ENCODE data around the gene C9orf43. TPM values are rescaled to one million over a fixed set of nuclear protein-coding genes. Genes with fewer than 3 reads are reported as not detected.

Gene C9orf43
- total RNA-seq, 2 experiments from 2014 or later: 1.8 to 2.9 TPM

DNA sequence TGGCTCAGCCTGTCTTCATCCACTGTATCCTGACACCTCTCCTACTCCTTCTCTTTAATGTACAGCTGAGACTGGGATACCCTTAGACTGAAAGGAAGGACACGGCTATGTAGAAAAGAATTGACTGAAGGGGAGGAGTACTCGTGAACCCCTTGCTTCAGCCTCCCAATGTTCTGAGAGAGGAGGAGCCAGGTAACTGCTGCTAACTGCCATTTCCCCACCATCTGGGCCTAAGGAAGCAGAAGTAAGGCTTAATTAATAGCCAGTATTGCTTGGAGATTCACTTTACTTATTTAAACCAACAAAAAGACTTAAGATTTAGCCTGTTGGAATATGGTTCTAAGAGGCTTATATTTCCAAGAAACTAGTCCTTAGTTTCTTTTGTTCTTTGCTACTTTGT lies 34.2 kb downstream of the C9orf43 start:
- H3K4me3 ChIP-seq (ENCODE audit: low read depth, low read length, poor library complexity, severe bottlenecking): no peak overlapping the region
- H3K4me2 ChIP-seq (ENCODE audit: low read length): no peak overlapping the region
- H2AFZ ChIP-seq (ENCODE audit: low read length): no peak overlapping the region
- no peaks in the 10 kb centered on the region for H3K9me3 ChIP-seq (ENCODE audit: low read length)
- DNase-seq (ENCODE audit: low spot score): no peak
- H3K36me3 ChIP-seq (ENCODE audit: insufficient read depth, low read length): no peaks in the 10 kb centered on the region
- BruUV-seq (replicated peaks): no TSS peak
- intact Hi-C loops (cut with micrococcal nuclease; ENCODE audit: unreplicated experiment): no loop called here
- no peaks in the 10 kb centered on the region for H3K79me2 ChIP-seq (ENCODE audit: insufficient read depth, low read depth, low read length)
- H3K27ac ChIP-seq (ENCODE audit: low read depth, low read length, poor library complexity, severe bottlenecking): no peak overlapping the region
- ChIA-PET POLR2A (no interaction called here), CTCF (ENCODE audit: unreplicated experiment) (interaction anchor here (3.1 kb wide), 1 partner anchor 137 kb away, joined by 18 read pairs; no protein-coding TSS in a partner anchor)
- H3K9me2 ChIP-seq (ENCODE audit: insufficient read depth, low read length): no peaks in the 10 kb centered on the region
- TF ChIP-seq, protein P1, sequence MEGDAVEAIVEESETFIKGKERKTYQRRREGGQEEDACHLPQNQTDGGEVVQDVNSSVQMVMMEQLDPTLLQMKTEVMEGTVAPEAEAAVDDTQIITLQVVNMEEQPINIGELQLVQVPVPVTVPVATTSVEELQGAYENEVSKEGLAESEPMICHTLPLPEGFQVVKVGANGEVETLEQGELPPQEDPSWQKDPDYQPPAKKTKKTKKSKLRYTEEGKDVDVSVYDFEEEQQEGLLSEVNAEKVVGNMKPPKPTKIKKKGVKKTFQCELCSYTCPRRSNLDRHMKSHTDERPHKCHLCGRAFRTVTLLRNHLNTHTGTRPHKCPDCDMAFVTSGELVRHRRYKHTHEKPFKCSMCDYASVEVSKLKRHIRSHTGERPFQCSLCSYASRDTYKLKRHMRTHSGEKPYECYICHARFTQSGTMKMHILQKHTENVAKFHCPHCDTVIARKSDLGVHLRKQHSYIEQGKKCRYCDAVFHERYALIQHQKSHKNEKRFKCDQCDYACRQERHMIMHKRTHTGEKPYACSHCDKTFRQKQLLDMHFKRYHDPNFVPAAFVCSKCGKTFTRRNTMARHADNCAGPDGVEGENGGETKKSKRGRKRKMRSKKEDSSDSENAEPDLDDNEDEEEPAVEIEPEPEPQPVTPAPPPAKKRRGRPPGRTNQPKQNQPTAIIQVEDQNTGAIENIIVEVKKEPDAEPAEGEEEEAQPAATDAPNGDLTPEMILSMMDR (conservative IDR thresholded peaks at IDR 0.05; ENCODE audit: low read length): no peak
- no peak for TF ChIP-seq EZH2phosphoT487 (IDR thresholded peaks at IDR 0.05; ENCODE audit: borderline replicate concordance, low read depth, low read length)
- no peaks in the 10 kb centered on the region for H4K20me1 ChIP-seq (ENCODE audit: insufficient read depth, low read length)
- peaks cover 5% of the 10 kb centered on the region for H3K4me1 ChIP-seq (ENCODE audit: insufficient read depth, low read length, poor library complexity, severe bottlenecking)

DNA sequence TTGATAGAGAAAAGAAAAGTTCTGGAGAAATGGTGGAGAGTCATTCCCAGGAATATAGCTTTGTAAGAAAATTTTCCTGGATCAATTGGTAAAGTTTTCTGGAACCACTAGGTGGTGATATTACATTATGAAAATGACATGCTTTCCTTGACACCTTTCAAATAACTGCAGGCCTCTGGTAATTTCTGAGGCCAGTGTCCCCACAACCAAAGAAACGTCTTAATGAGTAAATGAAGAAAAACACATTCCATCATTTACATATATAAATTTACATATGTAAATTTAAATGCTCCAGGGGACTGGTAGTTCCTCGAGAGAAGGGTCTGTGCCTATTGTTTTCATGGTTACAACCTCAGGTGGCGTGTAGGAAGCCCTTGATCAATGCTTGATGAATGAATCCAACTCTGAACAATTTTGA lies 35.8 kb downstream of the C9orf43 start:
- no peaks in the 10 kb centered on the region for H3K79me2 ChIP-seq (ENCODE audit: insufficient read depth, low read depth, low read length)
- H3K4me3 ChIP-seq (ENCODE audit: low read depth, low read length, poor library complexity, severe bottlenecking): no peak overlapping the region
- H3K36me3 ChIP-seq (ENCODE audit: insufficient read depth, low read length): no peaks in the 10 kb centered on the region
- H3K4me2 ChIP-seq (ENCODE audit: low read length): no peak overlapping the region
- H3K9me2 ChIP-seq (ENCODE audit: insufficient read depth, low read length): no peaks in the 10 kb centered on the region
- TF ChIP-seq, protein P1 (conservative IDR thresholded peaks at IDR 0.05; ENCODE audit: low read length): peak; percentile 98
- TF ChIP-seq EZH2phosphoT487 (IDR thresholded peaks at IDR 0.05; ENCODE audit: borderline replicate concordance, low read depth, low read length): no peak
- no peak overlapping the region for H3K27ac ChIP-seq (ENCODE audit: low read depth, low read length, poor library complexity, severe bottlenecking)
- CTCF ChIA-PET (ENCODE audit: unreplicated experiment): interaction anchor here (1.0 to 3.1 kb wide), 6 partner anchors 132 to 210 kb away, joined by 4 to 18 read pairs (median 7); no protein-coding TSS in a partner anchor
- BruUV-seq (replicated peaks): no TSS peak
- POLR2A ChIA-PET: interaction anchor here (0.7 to 1.6 kb wide), 9 partner anchors 53 to 211 kb away, joined by 3 to 5 read pairs (median 3); no protein-coding TSS in a partner anchor
- H3K4me1 ChIP-seq (ENCODE audit: insufficient read depth, low read length, poor library complexity, severe bottlenecking): peaks cover 5% of the 10 kb centered on the region
- intact Hi-C loops (cut with micrococcal nuclease; ENCODE audit: unreplicated experiment): loop anchor here (2.0 kb wide), 2 partner anchors 144 to 212 kb away; no protein-coding TSS in a partner anchor
- H2AFZ ChIP-seq (ENCODE audit: low read length): no peak overlapping the region
- no peaks in the 10 kb centered on the region for H4K20me1 ChIP-seq (ENCODE audit: insufficient read depth, low read length)
- DNase-seq (ENCODE audit: low spot score): peak; percentile 68
- H3K9me3 ChIP-seq (ENCODE audit: low read length): no peaks in the 10 kb centered on the region

DNA sequence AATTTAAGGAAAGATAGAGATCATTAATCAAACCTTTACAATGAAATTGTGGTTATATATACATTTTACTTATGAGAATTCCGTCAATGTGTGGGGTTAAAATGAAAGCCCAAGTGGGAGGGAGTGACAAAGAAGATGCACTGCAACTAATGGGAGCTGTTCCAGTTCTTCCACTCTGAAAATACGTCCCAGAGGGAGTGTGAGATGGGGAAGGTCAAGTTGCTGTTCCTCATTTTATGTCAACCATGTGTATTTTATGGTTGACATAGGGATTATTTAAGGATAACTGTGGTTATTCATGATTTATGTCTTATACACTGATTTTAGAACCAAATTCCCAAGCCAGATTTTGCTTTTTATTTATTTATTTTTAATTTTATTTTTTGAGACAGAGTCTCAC lies 38.8 kb downstream of the C9orf43 start:
- intact Hi-C loops (cut with micrococcal nuclease; ENCODE audit: unreplicated experiment): no loop called here

More for the DNA sequence above, 38.8 kb downstream of the C9orf43 start:
- no peak overlapping the region for H2AFZ ChIP-seq (ENCODE audit: low read length)
- POLR2A ChIA-PET: no interaction called here
- H3K9me3 ChIP-seq (ENCODE audit: low read length): no peaks in the 10 kb centered on the region
- TF ChIP-seq, protein P1 (conservative IDR thresholded peaks at IDR 0.05; ENCODE audit: low read length): no peak
- no peak for TF ChIP-seq EZH2phosphoT487 (IDR thresholded peaks at IDR 0.05; ENCODE audit: borderline replicate concordance, low read depth, low read length)
- H3K27ac ChIP-seq (ENCODE audit: low read depth, low read length, poor library complexity, severe bottlenecking): no peak overlapping the region
- no peaks in the 10 kb centered on the region for H4K20me1 ChIP-seq (ENCODE audit: insufficient read depth, low read length)
- CTCF ChIA-PET (ENCODE audit: unreplicated experiment): interaction anchor here (1.1 kb wide), 1 partner anchor 129 kb away, joined by 3 read pairs; no protein-coding TSS in a partner anchor
- no peaks in the 10 kb centered on the region for H3K9me2 ChIP-seq (ENCODE audit: insufficient read depth, low read length)
- no peak overlapping the region for H3K4me2 ChIP-seq (ENCODE audit: low read length)
- BruUV-seq (replicated peaks): no TSS peak
- H3K36me3 ChIP-seq (ENCODE audit: insufficient read depth, low read length): no peaks in the 10 kb centered on the region
- DNase-seq (ENCODE audit: low spot score): no peak
- H3K4me3 ChIP-seq (ENCODE audit: low read depth, low read length, poor library complexity, severe bottlenecking): no peak overlapping the region
- no peaks in the 10 kb centered on the region for H3K79me2 ChIP-seq (ENCODE audit: insufficient read depth, low read depth, low read length)
- H3K4me1 ChIP-seq (ENCODE audit: insufficient read depth, low read length, poor library complexity, severe bottlenecking): peaks cover 5% of the 10 kb centered on the region

Measured in OCI-LY7 (cell line).